H9 (cell line): ENCODE results near the gene FCHSD2. TPM values are rescaled to one million over a fixed set of nuclear protein-coding genes. Genes with fewer than 3 reads are reported as not detected.

Source experiments
- DNase-seq: peaks from one replicate; pipeline ENCODE4 v3.0.0-alpha.2; 2017
- H2AFZ ChIP-seq: one replicate; pipeline ENCODE4 v1.6.1; 2013; ENCODE audit warnings: mild to moderate bottlenecking, low read length, control low read depth, moderate library complexity
- H2AK5ac ChIP-seq: 2 replicates; pipeline ENCODE4 v1.6.1; 2013; ENCODE audit warnings: low read length, control low read depth, mixed read lengths; ENCODE audit not compliant: insufficient read length
- H2BK120ac ChIP-seq: one replicate; pipeline ENCODE4 v1.6.1; 2013; ENCODE audit warnings: low read depth, mild to moderate bottlenecking, low read length, control low read depth, inconsistent platforms; ENCODE audit not compliant: poor library complexity, severe bottlenecking
- H2BK12ac ChIP-seq: 2 replicates; pipeline ENCODE4 v1.6.1; 2013; ENCODE audit warnings: low read length, control low read depth, mixed read lengths, low read depth; ENCODE audit not compliant: insufficient read length
- H2BK15ac ChIP-seq: 2 replicates; pipeline ENCODE4 v1.6.1; 2013; ENCODE audit warnings: low read depth, low read length, control low read depth
- H2BK20ac ChIP-seq: one replicate; pipeline ENCODE4 v1.6.1; 2013; ENCODE audit warnings: low read depth, mild to moderate bottlenecking, low read length, control low read depth, inconsistent platforms; ENCODE audit not compliant: poor library complexity, severe bottlenecking
- H2BK5ac ChIP-seq: 2 replicates; pipeline ENCODE4 v1.6.1; 2013; ENCODE audit warnings: low read length, control low read depth, mixed read lengths; ENCODE audit not compliant: insufficient read length
- H3K14ac ChIP-seq: 2 replicates; pipeline ENCODE4 v1.6.1; 2013; ENCODE audit warnings: low read length, control low read depth; ENCODE audit not compliant: insufficient read depth
- H3K18ac ChIP-seq: 2 replicates; pipeline ENCODE4 v1.6.1; 2013; ENCODE audit warnings: low read depth, mild to moderate bottlenecking, mixed read lengths, low read length, control low read depth; ENCODE audit not compliant: insufficient read length
- H3K23ac ChIP-seq: 2 replicates; pipeline ENCODE4 v1.6.1; 2013; ENCODE audit warnings: low read length, control low read depth, mixed read lengths, low read depth; ENCODE audit not compliant: insufficient read length
- H3K23me2 ChIP-seq: 2 replicates; pipeline ENCODE4 v1.6.1; 2013; ENCODE audit warnings: low read depth, mild to moderate bottlenecking, mixed read lengths, low read length, control low read depth; ENCODE audit not compliant: insufficient read length, poor library complexity, severe bottlenecking
- H3K27ac ChIP-seq: 2 replicates; pipeline ENCODE4 v1.5.1; 2013; ENCODE audit warnings: low read length, control low read depth, mixed read lengths, low read depth; ENCODE audit not compliant: insufficient read length
- H3K27me3 ChIP-seq: 2 replicates; pipeline ENCODE4 v1.6.1; 2013; ENCODE audit warnings: low read length, control low read depth, inconsistent platforms; ENCODE audit not compliant: insufficient read depth
- H3K4ac ChIP-seq: 2 replicates; pipeline ENCODE4 v1.6.1; 2013; ENCODE audit warnings: low read depth, mild to moderate bottlenecking, control low read depth, inconsistent platforms, low read length, moderate library complexity
- H3K4me1 ChIP-seq: 2 replicates; pipeline ENCODE4 v1.6.1; 2013; ENCODE audit warnings: low read length, control low read depth, inconsistent platforms; ENCODE audit not compliant: insufficient read depth
- H3K4me2 ChIP-seq: 2 replicates; pipeline ENCODE4 v1.6.1; 2013; ENCODE audit warnings: low read length, control low read depth, mixed read lengths; ENCODE audit not compliant: insufficient read length, insufficient read depth
- H3K56ac ChIP-seq: 2 replicates; pipeline ENCODE4 v1.6.1; 2013; ENCODE audit warnings: low read depth, mild to moderate bottlenecking, mixed read lengths, low read length, control low read depth; ENCODE audit not compliant: insufficient read length
- H3K79me1 ChIP-seq: 2 replicates; pipeline ENCODE4 v1.6.1; 2013; ENCODE audit warnings: low read depth, mild to moderate bottlenecking, moderate library complexity, low read length, control low read depth, inconsistent platforms; ENCODE audit not compliant: insufficient read depth, poor library complexity, severe bottlenecking
- H3K79me2 ChIP-seq: 2 replicates; pipeline ENCODE4 v1.6.1; 2013; ENCODE audit warnings: low read length, control low read depth, inconsistent platforms; ENCODE audit not compliant: insufficient read depth
- H3K9ac ChIP-seq: 2 replicates; pipeline ENCODE4 v1.6.1; 2013; ENCODE audit warnings: low read length, control low read depth, mixed read lengths; ENCODE audit not compliant: insufficient read length; ENCODE audit errors: extremely low read depth
- H3K9me3 ChIP-seq: one replicate; pipeline ENCODE4 v1.6.1; 2013; ENCODE audit warnings: low read depth, low read length, inconsistent platforms; ENCODE audit not compliant: control insufficient read depth
- H3T11ph ChIP-seq: one replicate; pipeline ENCODE4 v1.6.1; 2013; ENCODE audit warnings: mild to moderate bottlenecking, low read length, control low read depth, inconsistent platforms
- H4K20me1 ChIP-seq: one replicate; pipeline ENCODE4 v1.6.1; 2013; ENCODE audit not compliant: control insufficient read depth, insufficient read length, insufficient read depth
- H4K5ac ChIP-seq: 2 replicates; pipeline ENCODE4 v1.6.1; 2013; ENCODE audit warnings: low read depth, mild to moderate bottlenecking, mixed read lengths, low read length, control low read depth; ENCODE audit not compliant: insufficient read length
- H4K8ac ChIP-seq: replicated peaks from 2 replicates; pipeline ENCODE4 v1.6.1; 2013; ENCODE audit warnings: low read length, control low read depth, mixed read lengths, low read depth; ENCODE audit not compliant: insufficient read length
- H4K91ac ChIP-seq: 2 replicates; pipeline ENCODE4 v1.6.1; 2013; ENCODE audit warnings: low read depth, mild to moderate bottlenecking, moderate library complexity, mixed read lengths, low read length, control low read depth; ENCODE audit not compliant: insufficient read length
- H3K27ac Mint-ChIP-seq, 3 experiments: 2 replicates in 2 of 3; 3 replicates in 1 of 3; pipeline ENCODE4 v1.8.0; 2020 to 2021; ENCODE audit warnings: mixed read lengths in 3 of 3, mild to moderate bottlenecking in 1 of 3, moderate library complexity in 1 of 3
- H3K27me3 Mint-ChIP-seq: 2 replicates; pipeline ENCODE4 v1.8.0; 2021; ENCODE audit warnings: low read depth, mild to moderate bottlenecking, moderate library complexity, mixed read lengths
- H3K36me3 Mint-ChIP-seq, 3 experiments: 2 replicates in 2 of 3; 3 replicates in 1 of 3; pipeline ENCODE4 v1.8.0; 2020 to 2021; ENCODE audit warnings: low read depth in 3 of 3, mixed read lengths in 3 of 3; ENCODE audit not compliant: insufficient read depth in 1 of 3
- H3K4me1 Mint-ChIP-seq, 2 experiments: 2 replicates each; pipeline ENCODE4 v1.8.0; 2020; ENCODE audit warnings: mixed read lengths in 2 of 2
- H3K4me3 Mint-ChIP-seq, 2 experiments: 2 replicates in 1 of 2; 3 replicates in 1 of 2; pipeline ENCODE4 v1.8.0; 2020 to 2021; ENCODE audit warnings: mild to moderate bottlenecking in 2 of 2, mixed read lengths in 2 of 2, moderate library complexity in 1 of 2
- H3K9me3 Mint-ChIP-seq, 2 experiments: 2 replicates in 1 of 2; 3 replicates in 1 of 2; pipeline ENCODE4 v1.8.0; 2020; ENCODE audit warnings: mild to moderate bottlenecking in 2 of 2, mixed read lengths in 2 of 2, moderate library complexity in 1 of 2
- WGBS: extraction: QIAGEN DNeasy Blood & Tissue Kit; methylation state at CpG from one replicate; pipeline ENCODE4 v1.1.7; 2013; ENCODE audit warnings: missing lambda C conversion rate, low lambda C conversion rate, mixed read lengths; ENCODE audit not compliant: insufficient read length; ENCODE audit errors: extremely low coverage; 5-methylcytosine and 5-hydroxymethylcytosine counted together
- total RNA-seq: library from RNA; stranded (reverse); gene quantifications from 2 replicates; pipeline ENCODE4 v1.2.1, GENCODE V29; 2021
- TF ChIP-seq, protein P1 (sequence below): fragments of 200-600 bp; sonication (generic); conservative IDR thresholded peaks from 3 replicates; pipeline ENCODE4 v1.8.0; 2021; ENCODE audit warnings: antibody characterized with exemption, mild to moderate bottlenecking

Gene FCHSD2
- total RNA-seq, 1 experiment from 2014 or later, result 17.8 TPM

DNA sequence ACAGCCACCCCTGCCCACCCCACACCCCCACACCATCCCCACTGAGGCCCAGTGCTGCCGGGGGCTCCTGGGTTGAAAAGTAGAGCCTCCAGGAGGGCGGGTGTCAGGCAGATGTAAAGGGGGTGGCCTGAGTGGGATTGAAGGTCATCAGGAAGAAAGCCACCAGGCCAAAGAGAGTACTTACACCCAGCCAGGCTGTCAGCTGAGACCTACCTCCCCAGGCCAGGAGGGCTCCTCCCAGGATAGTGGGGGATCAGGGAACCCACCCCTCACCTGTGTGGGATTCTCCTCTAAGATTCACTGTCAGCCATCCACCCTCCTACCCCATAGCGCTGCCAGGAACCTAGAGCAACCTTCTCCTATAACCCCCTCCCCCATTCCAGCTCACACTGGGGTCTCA lies 17.2 kb upstream of the FCHSD2 start:
- DNase-seq, result no peak
- Histone ChIP-seq H3K14ac (no peak overlapping the region), H3K4me1 (no peaks in the 10 kb centered on the region), H2AFZ (no peak overlapping the region), H3T11ph (no peak overlapping the region), H3K4me2 (no peak overlapping the region), H2BK120ac (no peak overlapping the region), H4K91ac (no peak overlapping the region), H3K27ac (no peak overlapping the region), H4K8ac (no peak overlapping the region), H3K9me3 (no peaks in the 10 kb centered on the region), H2BK15ac (no peak overlapping the region), H2AK5ac (no peak overlapping the region), H2BK5ac (no peak overlapping the region), H4K20me1 (no peaks in the 10 kb centered on the region), H2BK20ac (no peak overlapping the region), H3K9ac (no peak overlapping the region), H4K5ac (no peak overlapping the region), H3K27me3 (no peaks in the 10 kb centered on the region; the same call in 1 of the 2 replicates), H3K23ac (no peak overlapping the region), H2BK12ac (no peak overlapping the region), H3K18ac (no peak overlapping the region), H3K56ac (no peak overlapping the region), H3K79me2 (no peaks in the 10 kb centered on the region), H3K4ac (no peak overlapping the region), H3K23me2 (no peaks in the 10 kb centered on the region), H3K79me1 (no peaks in the 10 kb centered on the region)
- H3K27ac Mint-ChIP-seq, result no peak overlapping the region
- no peak overlapping the region for H3K4me3 Mint-ChIP-seq
- peaks cover 0 to 3% of the 10 kb centered on the region in 2 experiments; a peak in 2 of 4 replicates for H3K4me1 Mint-ChIP-seq
- peaks cover 2% of the 10 kb centered on the region; the same call in 1 of the 2 replicates for H3K27me3 Mint-ChIP-seq
- TF ChIP-seq, protein P1, sequence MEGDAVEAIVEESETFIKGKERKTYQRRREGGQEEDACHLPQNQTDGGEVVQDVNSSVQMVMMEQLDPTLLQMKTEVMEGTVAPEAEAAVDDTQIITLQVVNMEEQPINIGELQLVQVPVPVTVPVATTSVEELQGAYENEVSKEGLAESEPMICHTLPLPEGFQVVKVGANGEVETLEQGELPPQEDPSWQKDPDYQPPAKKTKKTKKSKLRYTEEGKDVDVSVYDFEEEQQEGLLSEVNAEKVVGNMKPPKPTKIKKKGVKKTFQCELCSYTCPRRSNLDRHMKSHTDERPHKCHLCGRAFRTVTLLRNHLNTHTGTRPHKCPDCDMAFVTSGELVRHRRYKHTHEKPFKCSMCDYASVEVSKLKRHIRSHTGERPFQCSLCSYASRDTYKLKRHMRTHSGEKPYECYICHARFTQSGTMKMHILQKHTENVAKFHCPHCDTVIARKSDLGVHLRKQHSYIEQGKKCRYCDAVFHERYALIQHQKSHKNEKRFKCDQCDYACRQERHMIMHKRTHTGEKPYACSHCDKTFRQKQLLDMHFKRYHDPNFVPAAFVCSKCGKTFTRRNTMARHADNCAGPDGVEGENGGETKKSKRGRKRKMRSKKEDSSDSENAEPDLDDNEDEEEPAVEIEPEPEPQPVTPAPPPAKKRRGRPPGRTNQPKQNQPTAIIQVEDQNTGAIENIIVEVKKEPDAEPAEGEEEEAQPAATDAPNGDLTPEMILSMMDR, result no peak
- WGBS, result no CpG with 5 or more reads among the region's 3 CpGs
- H3K9me3 Mint-ChIP-seq, result no peaks in the 10 kb centered on the region
- no peaks in the 10 kb centered on the region for H3K36me3 Mint-ChIP-seq
